Common myeloid progenitor, CD34-positive (primary cell): ENCODE data around the gene PRSS50.
"Not testable (repeated sequence)": the region's sequence is repeated elsewhere in the genome, so short reads cannot be mapped to it uniquely, and the experiment has no call there.

Experiments used
- CTCF ChIA-PET: fragments of 350-600 bp; sonication (Branson Sonifier 250); formaldehyde crosslinking; loops from one replicate; lab custom pipeline; 2021; ENCODE audit warnings: antibody characterized with exemption; lab: Charles Lee
- POLR2A ChIA-PET: fragments of 350-600 bp; sonication (Branson Sonifier 250); formaldehyde crosslinking; loops from one replicate; lab custom pipeline; 2021; ENCODE audit warnings: antibody characterized with exemption; lab: Charles Lee
- DNase-seq, 3 donors: peaks; one replicate each; pipeline versions ENCODE4 v3.0.0 to v3.0.0-alpha.2; 2013
- H3K27ac ChIP-seq, 2 experiments: 1 replicate in 1 of 2; 2 replicates in 1 of 2; pipeline ENCODE4 v1.7.0; 2013; ENCODE audit warnings: inconsistent platforms in 2 of 2, low read length in 2 of 2, mild to moderate bottlenecking in 2 of 2, low read depth in 1 of 2, moderate library complexity in 1 of 2; ENCODE audit not compliant: severe bottlenecking in 2 of 2, insufficient read depth in 1 of 2, poor library complexity in 1 of 2
- H3K27me3 ChIP-seq, 5 experiments: replicated peaks in 2 of 5; 1 replicate in 3 of 5; 2 replicates in 2 of 5; pipeline versions ENCODE4 v1.6.1 to v1.7.0; 2013; ENCODE audit warnings: low read length in 4 of 5, mild to moderate bottlenecking in 2 of 5, moderate library complexity in 2 of 5, inconsistent platforms in 1 of 5; ENCODE audit not compliant: insufficient read depth in 5 of 5, control insufficient read depth in 4 of 5
- H3K36me3 ChIP-seq, 4 experiments: 1 replicate in 2 of 4; 2 replicates in 2 of 4; pipeline versions ENCODE4 v1.6.1 to v1.7.0; 2013; ENCODE audit warnings: low read length in 3 of 4, control low read depth in 1 of 4, mild to moderate bottlenecking in 1 of 4; ENCODE audit not compliant: control insufficient read depth in 4 of 4, insufficient read depth in 4 of 4
- H3K4me1 ChIP-seq, 4 experiments: 1 replicate in 3 of 4; 2 replicates in 1 of 4; pipeline versions ENCODE4 v1.6.1 to v1.7.1; 2013; ENCODE audit warnings: low read length in 3 of 4, mild to moderate bottlenecking in 3 of 4, control low read depth in 1 of 4, inconsistent platforms in 1 of 4, moderate library complexity in 1 of 4; ENCODE audit not compliant: control insufficient read depth in 4 of 4, insufficient read depth in 4 of 4; ENCODE audit errors: control extremely low read depth in 1 of 4
- H3K4me3 ChIP-seq, 7 experiments: 1 replicate in 4 of 7; 2 replicates in 3 of 7; pipeline versions ENCODE4 v1.5.1 to v1.7.0; 2013; ENCODE audit warnings: mild to moderate bottlenecking in 7 of 7, low read length in 6 of 7, moderate library complexity in 6 of 7, inconsistent platforms in 2 of 7, low read depth in 2 of 7, control low read depth in 1 of 7; ENCODE audit not compliant: insufficient read depth in 4 of 7, control insufficient read depth in 1 of 7; ENCODE audit errors: extremely low read depth in 1 of 7
- H3K9me3 ChIP-seq, 5 experiments: 1 replicate in 4 of 5; 2 replicates in 1 of 5; pipeline versions ENCODE4 v1.6.1 to v1.7.1; 2013; ENCODE audit warnings: low read length in 4 of 5, mild to moderate bottlenecking in 2 of 5, inconsistent platforms in 1 of 5, low read depth in 1 of 5, moderate library complexity in 1 of 5; ENCODE audit not compliant: control insufficient read depth in 4 of 5, insufficient read depth in 2 of 5; ENCODE audit errors: control extremely low read depth in 1 of 5
- WGBS: methylation state at CpG from one replicate; pipeline ENCODE4 v1.1.5; 2013; ENCODE audit not compliant: insufficient coverage; 5-methylcytosine and 5-hydroxymethylcytosine counted together

Gene PRSS50

GRCh38 chr3:46704346-46704745, 13.3 kb downstream of the PRSS50 start:
- H3K27me3 ChIP-seq, result peaks cover 0 to 18% (median 5%) of the 10 kb centered on the region in 5 experiments
- H3K9me3 ChIP-seq, H3K27ac ChIP-seq, H3K4me1 ChIP-seq, H3K4me3 ChIP-seq, DNase-seq, POLR2A ChIA-PET, H3K36me3 ChIP-seq: not testable (repeated sequence)
- CTCF ChIA-PET, result interaction anchor here (3.1 kb wide), 1 partner anchor 191 kb away, joined by 10 read pairs; no protein-coding TSS in a partner anchor
- 61% methylated on average over 7 of the region's 7 CpGs for WGBS

GRCh38 chr3:46703013-46703520, 14.6 kb downstream of the PRSS50 start:
- WGBS, result 100% methylated on average over 3 of the region's 4 CpGs
- POLR2A ChIA-PET, result no interaction called here
- Histone ChIP-seq H3K9me3 (no peaks in the 10 kb centered on the region), H3K4me1 (peaks cover 0 to 7% (median 5%) of the 10 kb centered on the region in 4 experiments), H3K27ac (no peak overlapping the region), H3K4me3 (no peak overlapping the region), H3K36me3 (no peaks in the 10 kb centered on the region), H3K27me3 (peaks cover 0 to 18% (median 5%) of the 10 kb centered on the region in 5 experiments)
- CTCF ChIA-PET, result interaction anchor here (0.7 to 3.1 kb wide), 14 partner anchors 9 to 307 kb away, joined by 3 to 10 read pairs (median 3); no protein-coding TSS in a partner anchor
- DNase-seq, result no peak

- Histone ChIP-seq H3K27me3 (peaks cover 0 to 18% (median 5%) of the 10 kb centered on the region in 5 experiments), H3K27ac (no peak overlapping the region), H3K4me1 (peaks cover 0 to 7% (median 5%) of the 10 kb centered on the region in 4 experiments), H3K36me3 (no peaks in the 10 kb centered on the region), H3K4me3 (no peak overlapping the region), H3K9me3 (no peaks in the 10 kb centered on the region)
- WGBS, result 96% methylated on average over 3 of the region's 4 CpGs
- DNase-seq, result no peak
- CTCF ChIA-PET, result interaction anchor here (0.7 to 3.1 kb wide), 17 partner anchors 8 to 308 kb away, joined by 3 to 10 read pairs (median 3); no protein-coding TSS in a partner anchor
- POLR2A ChIA-PET, result no interaction called here
Measured at GRCh38 chr3:46702246-46703012, 15.2 kb downstream of the PRSS50 start.

- H3K27me3 ChIP-seq, result peaks cover 0 to 18% (median 5%) of the 10 kb centered on the region in 5 experiments
- 6% methylated on average over 32 of the region's 51 CpGs for WGBS
- ChIA-PET CTCF (interaction anchor here (0.8 to 3.1 kb wide), 7 partner anchors 9 to 208 kb away, joined by 3 to 10 read pairs (median 4); no protein-coding TSS in a partner anchor), POLR2A (no interaction called here)
- H3K27ac ChIP-seq, result no peak within 1 kb of the TSS
- H3K4me1 ChIP-seq, result peaks cover 0 to 9% (median 7%) of the 10 kb centered on the region in 4 experiments
- DNase-seq, result peak in 1 of 3 donors; percentile 8
- H3K36me3 ChIP-seq, result no peaks in the 10 kb centered on the region
- H3K4me3 ChIP-seq, result peak within 1 kb of the TSS in 4 of 7 experiments; percentile 13 to 60 (median 40)
- no peaks in the 10 kb centered on the region for H3K9me3 ChIP-seq
Measured at GRCh38 chr3:46701181-46701939, 16.3 kb downstream of the PRSS50 start, which contains the start of gene TMIE. TMIE (plus strand) TSS chr3:46701392; CDS start chr3:46701488, 96 bp downstream.

GRCh38 chr3:46700772-46701171, 16.9 kb downstream of the PRSS50 start:
- no peak for DNase-seq
- H3K27me3 ChIP-seq, result peaks cover 0 to 18% (median 5%) of the 10 kb centered on the region in 5 experiments
- H3K4me1 ChIP-seq, result peaks cover 0 to 15% (median 13%) of the 10 kb centered on the region in 4 experiments
- H3K9me3 ChIP-seq, result no peaks in the 10 kb centered on the region
- WGBS, result 85% methylated on average over 4 of the region's 4 CpGs
- no peak overlapping the region for H3K4me3 ChIP-seq
- CTCF ChIA-PET, result no interaction called here
- no peaks in the 10 kb centered on the region for H3K36me3 ChIP-seq
- POLR2A ChIA-PET, result no interaction called here
- no peak overlapping the region for H3K27ac ChIP-seq

- 81% methylated on average over 7 of the region's 8 CpGs for WGBS
- Histone ChIP-seq H3K4me3 (no peak overlapping the region), H3K27me3 (peaks cover 0 to 18% (median 5%) of the 10 kb centered on the region in 5 experiments), H3K4me1 (peaks cover 2 to 24% (median 22%) of the 10 kb centered on the region in 4 experiments), H3K9me3 (no peaks in the 10 kb centered on the region), H3K36me3 (no peaks in the 10 kb centered on the region), H3K27ac (no peak overlapping the region)
- ChIA-PET POLR2A (no interaction called here), CTCF (interaction anchor here (1.0 kb wide), 1 partner anchor 213 kb away, joined by 8 read pairs; no protein-coding TSS in a partner anchor)
- no peak for DNase-seq
Measured at GRCh38 chr3:46699676-46700523, 17.8 kb downstream of the PRSS50 start.
